Activated CD8-positive, alpha-beta memory T cell treated with anti-CD3 and anti-CD28 coated beads, Interleukin-2, amount 10 ng/mL, durations not matched to agents 7 days and 5 days (primary cell): ENCODE measurements around the gene UBE3C. TPM values are rescaled to one million over a fixed set of nuclear protein-coding genes. Genes with fewer than 3 reads are reported as not detected.
"Not testable (repeated sequence)": the region's sequence is repeated elsewhere in the genome, so short reads cannot be mapped to it uniquely, and the experiment has no call there.

Source experiments
- ATAC-seq: fragments of 150-1000 bp; cut with Tn5 transposase; one replicate; pipeline ENCODE4 v1.10.0; 2021; ENCODE audit warnings: moderate library complexity
- CTCF ChIA-PET: fragments of 350-600 bp; sonication (Branson Sonifier 250); formaldehyde crosslinking; loops from one replicate; lab custom pipeline; 2021; ENCODE audit warnings: antibody characterized with exemption; lab: Charles Lee
- DNase-seq: peaks from one replicate; pipeline ENCODE4 v3.0.0-alpha.2; 2020
- H3K27ac Mint-ChIP-seq: one replicate; pipeline ENCODE4 v1.8.0; 2021; ENCODE audit warnings: mild to moderate bottlenecking, mixed read lengths
- H3K27me3 Mint-ChIP-seq: one replicate; pipeline ENCODE4 v1.8.0; 2021; ENCODE audit warnings: mixed read lengths
- H3K36me3 Mint-ChIP-seq: one replicate; pipeline ENCODE4 v1.8.0; 2021; ENCODE audit warnings: mild to moderate bottlenecking, mixed read lengths
- H3K4me1 Mint-ChIP-seq: one replicate; pipeline ENCODE4 v1.8.0; 2021; ENCODE audit warnings: mixed read lengths
- H3K4me3 Mint-ChIP-seq: one replicate; pipeline ENCODE4 v1.8.0; 2021; ENCODE audit warnings: mild to moderate bottlenecking, moderate library complexity, mixed read lengths
- H3K9me3 Mint-ChIP-seq: one replicate; pipeline ENCODE4 v1.8.0; 2022; ENCODE audit warnings: low read depth, mixed read lengths
- total RNA-seq, 2 experiments: library from RNA; stranded (reverse); gene quantifications; one replicate each; pipeline ENCODE4 v1.2.3, GENCODE V29; 2021

The UBE3C gene
- total RNA-seq, 2 experiments from 2014 or later = 54.8 to 62.1 TPM

- Mint-ChIP-seq H3K4me1 (peaks cover under 1% of the 10 kb centered on the region), H3K27ac (no peak overlapping the region), H3K27me3 (no peaks in the 10 kb centered on the region), H3K4me3 (no peak overlapping the region), H3K9me3 (no peaks in the 10 kb centered on the region), H3K36me3 (peaks cover 18% of the 10 kb centered on the region)
- CTCF ChIA-PET = interaction anchor here (1.0 to 1.9 kb wide), 5 partner anchors 10 to 36 kb away, joined by 3 to 5 read pairs (median 4); no protein-coding TSS in a partner anchor
- ATAC-seq = no peak
- no peak for DNase-seq
These were observed 101.0 kb downstream of the UBE3C start for GRCh38 chr7:157239571-157240270.

DNA sequence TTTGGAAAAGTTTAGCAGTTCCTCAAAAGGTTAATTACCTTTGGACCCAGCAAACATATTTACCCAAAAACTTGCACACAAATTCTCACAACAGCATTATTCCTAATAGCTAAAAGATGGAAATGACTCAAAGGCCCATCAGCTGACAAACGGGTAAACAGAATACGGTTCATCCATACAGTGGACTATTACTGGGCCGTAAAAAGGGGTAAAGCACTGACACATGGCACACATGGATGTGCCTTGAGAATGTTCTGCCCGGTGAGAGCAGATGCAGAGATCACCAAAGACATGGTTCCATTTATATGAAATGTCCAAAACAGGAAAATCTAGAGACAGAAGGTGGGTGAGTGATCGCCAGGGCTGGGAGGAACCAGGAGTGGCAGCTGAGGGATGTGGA is 102.9 kb downstream of the UBE3C start:
- Mint-ChIP-seq H3K4me3 (no peak overlapping the region), H3K27ac (no peak overlapping the region), H3K9me3 (no peaks in the 10 kb centered on the region), H3K36me3 (peaks cover 18% of the 10 kb centered on the region), H3K4me1 (no peaks in the 10 kb centered on the region), H3K27me3 (no peaks in the 10 kb centered on the region)
- ATAC-seq (no peak), DNase-seq (no peak)
- CTCF ChIA-PET = no interaction called here

GRCh38 chr7:157244516-157245294 is 106.0 kb downstream of the UBE3C start:
- H3K36me3 Mint-ChIP-seq = peaks cover 7% of the 10 kb centered on the region
- no peak for ATAC-seq
- CTCF ChIA-PET = interaction anchor here (0.7 kb wide), 1 partner anchor 29 kb away, joined by 3 read pairs; no protein-coding TSS in a partner anchor

GRCh38 chr7:157246052-157246451 is 107.3 kb downstream of the UBE3C start:
- CTCF ChIA-PET = no interaction called here

More at GRCh38 chr7:157244516-157245294, 106.0 kb downstream of the UBE3C start:
- no peak for DNase-seq
- no peaks in the 10 kb centered on the region for H3K9me3 Mint-ChIP-seq
- no peaks in the 10 kb centered on the region for H3K4me1 Mint-ChIP-seq
- no peak overlapping the region for H3K27ac Mint-ChIP-seq
- no peaks in the 10 kb centered on the region for H3K27me3 Mint-ChIP-seq
- no peak overlapping the region for H3K4me3 Mint-ChIP-seq

DNA sequence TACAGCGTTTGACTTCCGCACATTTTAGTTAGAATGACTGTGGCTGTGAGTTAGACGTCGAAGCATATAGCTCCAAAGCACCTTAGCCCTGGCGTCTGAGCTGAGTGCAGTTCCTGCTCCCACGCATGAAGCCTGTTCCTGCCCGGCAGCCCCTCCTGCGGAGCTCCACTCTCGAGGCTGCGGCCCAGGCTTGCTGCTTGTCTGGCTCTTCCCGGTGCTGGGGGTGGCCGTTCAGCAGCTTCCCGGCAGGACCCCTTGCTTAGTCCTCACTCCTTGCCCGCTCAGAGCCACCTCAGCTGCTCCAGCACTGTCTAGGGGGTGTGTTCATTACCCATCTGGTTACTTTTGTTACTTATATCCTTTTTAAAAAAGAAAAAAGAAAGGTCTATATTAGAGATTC is 109.9 kb downstream of the UBE3C start:
- Mint-ChIP-seq H3K27ac (no peak overlapping the region), H3K9me3 (no peaks in the 10 kb centered on the region), H3K4me3 (no peak overlapping the region), H3K4me1 (no peaks in the 10 kb centered on the region), H3K36me3 (peaks cover 2% of the 10 kb centered on the region), H3K27me3 (no peaks in the 10 kb centered on the region)
- no peak for ATAC-seq
- CTCF ChIA-PET = interaction anchor here (0.9 kb wide), 1 partner anchor 25 kb away, joined by 4 read pairs; no protein-coding TSS in a partner anchor
- DNase-seq = no peak

More at GRCh38 chr7:157246052-157246451, 107.3 kb downstream of the UBE3C start:
- DNase-seq (no peak), ATAC-seq (no peak)
- H3K36me3 Mint-ChIP-seq = peaks cover 5% of the 10 kb centered on the region
- no peaks in the 10 kb centered on the region for H3K9me3 Mint-ChIP-seq
- H3K4me3 Mint-ChIP-seq = no peak overlapping the region
- H3K27me3 Mint-ChIP-seq = no peaks in the 10 kb centered on the region
- no peak overlapping the region for H3K27ac Mint-ChIP-seq
- no peaks in the 10 kb centered on the region for H3K4me1 Mint-ChIP-seq

- Mint-ChIP-seq H3K27me3 (no peaks in the 10 kb centered on the region), H3K27ac (no peak overlapping the region), H3K36me3 (peaks cover 5% of the 10 kb centered on the region), H3K9me3 (no peaks in the 10 kb centered on the region), H3K4me1 (no peaks in the 10 kb centered on the region), H3K4me3 (no peak overlapping the region)
- CTCF ChIA-PET = interaction anchor here (0.9 to 2.1 kb wide), 13 partner anchors 10 to 301 kb away, joined by 3 to 9 read pairs (median 4); no protein-coding TSS in a partner anchor
- peak; percentile 63 for DNase-seq
- peak; percentile 76 for ATAC-seq
These were observed 112.0 kb downstream of the UBE3C start for GRCh38 chr7:157250605-157251228.

DNA sequence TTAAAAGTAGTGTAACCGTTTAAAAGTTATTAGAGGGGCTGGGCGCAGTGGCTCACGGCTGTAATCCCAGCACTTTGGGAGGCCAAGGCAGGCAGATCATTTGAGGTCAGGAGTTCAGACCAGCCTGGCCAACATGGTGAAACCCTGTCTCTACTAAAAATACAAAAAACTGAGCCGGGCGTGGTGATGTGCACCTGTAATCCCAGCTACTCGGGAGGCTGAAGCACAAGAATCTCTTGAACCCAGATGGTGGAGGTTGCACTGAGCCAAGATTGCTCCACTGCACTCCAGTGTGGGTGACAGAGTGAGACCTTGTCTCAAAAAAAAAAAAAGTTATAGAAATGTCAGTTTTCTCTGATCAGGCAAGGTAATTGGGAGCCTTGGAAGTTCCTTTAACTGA is 113.1 kb downstream of the UBE3C start:
- H3K27ac Mint-ChIP-seq, H3K4me1 Mint-ChIP-seq, H3K27me3 Mint-ChIP-seq, ATAC-seq, H3K4me3 Mint-ChIP-seq, H3K36me3 Mint-ChIP-seq, H3K9me3 Mint-ChIP-seq: not testable (repeated sequence)
- peak; percentile 4 for DNase-seq
- CTCF ChIA-PET = interaction anchor here (1.0 to 2.1 kb wide), 3 partner anchors 10 to 21 kb away, joined by 3 to 8 read pairs (median 7); no protein-coding TSS in a partner anchor

DNA sequence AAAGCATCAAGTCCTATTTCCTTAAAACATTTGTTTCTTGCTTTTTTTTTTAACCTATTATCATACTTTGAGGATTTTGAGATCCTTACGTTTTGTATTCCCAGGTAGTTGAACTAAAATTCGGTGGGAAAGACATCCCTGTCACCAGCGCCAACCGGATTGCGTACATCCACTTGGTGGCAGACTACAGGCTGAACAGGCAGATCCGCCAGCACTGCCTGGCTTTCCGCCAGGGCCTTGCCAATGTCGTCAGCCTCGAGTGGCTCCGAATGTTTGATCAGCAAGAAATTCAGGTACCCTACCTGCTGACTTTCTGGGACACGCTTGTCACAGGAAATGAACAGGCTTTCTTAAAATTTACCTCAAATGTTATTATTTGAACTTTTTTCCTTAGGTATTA is 115.1 kb downstream of the UBE3C start:
- no peaks in the 10 kb centered on the region for H3K27me3 Mint-ChIP-seq
- CTCF ChIA-PET = interaction anchor here (2.3 kb wide), 1 partner anchor 20 kb away, joined by 7 read pairs; no protein-coding TSS in a partner anchor
- H3K4me3 Mint-ChIP-seq = no peak overlapping the region
- H3K4me1 Mint-ChIP-seq = no peaks in the 10 kb centered on the region
- DNase-seq (peak; percentile 19), ATAC-seq (no peak)
- H3K9me3 Mint-ChIP-seq = no peaks in the 10 kb centered on the region
- H3K27ac Mint-ChIP-seq = no peak overlapping the region
- H3K36me3 Mint-ChIP-seq = peaks cover 22% of the 10 kb centered on the region

GRCh38 chr7:157254781-157255180 is 116.1 kb downstream of the UBE3C start:
- ATAC-seq, H3K27me3 Mint-ChIP-seq, H3K27ac Mint-ChIP-seq, H3K4me3 Mint-ChIP-seq, H3K9me3 Mint-ChIP-seq, H3K4me1 Mint-ChIP-seq: not testable (repeated sequence)
- DNase-seq = peak; percentile 3
- CTCF ChIA-PET = interaction anchor here (2.3 kb wide), 1 partner anchor 19 kb away, joined by 7 read pairs; no protein-coding TSS in a partner anchor
- H3K36me3 Mint-ChIP-seq = peaks cover 25% of the 10 kb centered on the region

DNA sequence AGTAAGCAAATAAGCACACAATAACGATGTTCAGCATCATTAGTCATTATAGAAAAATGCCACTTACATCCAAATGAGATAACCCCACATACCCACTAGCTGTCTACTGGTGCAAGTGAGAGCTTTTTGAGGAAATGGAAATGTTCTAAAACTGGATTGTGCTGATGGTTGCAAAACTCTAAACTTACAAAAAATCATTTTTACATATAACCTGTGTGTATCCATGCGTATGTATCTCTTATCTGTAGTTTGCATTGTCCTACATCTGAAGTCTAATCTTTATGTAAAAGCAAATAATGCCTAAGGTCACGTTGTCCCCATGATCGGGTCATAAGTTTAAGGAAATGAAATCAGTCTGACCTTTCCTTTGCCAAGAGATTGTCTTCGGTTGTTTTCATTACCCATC is 116.5 kb downstream of the UBE3C start:
- H3K9me3 Mint-ChIP-seq = no peaks in the 10 kb centered on the region
- no peaks in the 10 kb centered on the region for H3K4me1 Mint-ChIP-seq

DNA sequence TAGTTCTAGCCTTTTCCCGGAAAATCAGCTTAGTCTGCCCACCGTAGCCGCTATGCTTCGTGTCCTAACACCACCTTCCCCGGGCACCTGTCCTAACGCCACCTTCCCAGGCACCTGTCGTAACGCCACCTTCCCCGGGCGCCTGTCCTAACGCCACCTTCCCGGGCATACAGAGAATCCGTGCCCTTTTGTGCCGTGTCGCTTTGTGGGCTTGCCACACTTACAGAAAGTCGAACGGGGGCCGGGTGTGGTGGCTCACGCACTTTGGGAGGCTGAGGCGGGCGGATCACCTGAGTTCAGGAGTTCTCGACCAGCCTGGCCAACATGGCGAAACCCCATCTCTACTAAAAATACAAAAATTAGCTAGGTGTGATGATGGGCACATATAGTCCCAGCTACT is 124.4 kb downstream of the UBE3C start:
- Mint-ChIP-seq H3K27ac (no peak overlapping the region), H3K9me3 (no peaks in the 10 kb centered on the region), H3K4me3 (no peak overlapping the region), H3K4me1 (no peaks in the 10 kb centered on the region), H3K27me3 (no peaks in the 10 kb centered on the region), H3K36me3 (peaks cover 34% of the 10 kb centered on the region)
- ATAC-seq (no peak), DNase-seq (no peak)
- CTCF ChIA-PET = no interaction called here

More for the DNA sequence above, 116.5 kb downstream of the UBE3C start:
- Mint-ChIP-seq H3K27me3 (no peaks in the 10 kb centered on the region), H3K27ac (no peak overlapping the region), H3K36me3 (peaks cover 29% of the 10 kb centered on the region), H3K4me3 (no peak overlapping the region)
- ATAC-seq (no peak), DNase-seq (no peak)
- CTCF ChIA-PET = interaction anchor here (1.0 to 2.3 kb wide), 2 partner anchors 12 to 19 kb away, joined by 3 to 7 read pairs; no protein-coding TSS in a partner anchor

- CTCF ChIA-PET = no interaction called here
These were observed 126.3 kb downstream of the UBE3C start for GRCh38 chr7:157265051-157265450.

DNA sequence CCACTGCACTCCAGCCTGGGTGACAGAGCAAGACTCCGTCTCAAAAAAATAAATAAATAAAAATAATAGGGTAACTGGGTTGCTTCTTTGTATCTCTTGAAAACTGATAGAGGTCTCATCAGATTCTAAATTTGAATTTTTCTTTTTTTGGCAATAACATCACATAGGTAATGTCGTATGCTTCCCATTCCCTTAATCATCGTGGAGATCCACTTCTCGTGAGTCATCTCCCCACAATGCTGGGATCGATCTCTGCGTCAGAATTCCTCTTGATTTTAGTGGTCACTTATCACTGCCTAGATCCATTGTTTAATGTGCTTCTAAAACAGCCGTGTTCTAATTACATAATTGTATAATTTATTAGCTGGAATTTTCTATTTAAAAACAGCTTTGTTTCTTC is 127.5 kb downstream of the UBE3C start:
- Mint-ChIP-seq H3K4me1 (peaks cover 7% of the 10 kb centered on the region), H3K27me3 (no peaks in the 10 kb centered on the region), H3K4me3 (no peak overlapping the region), H3K36me3 (peaks cover 28% of the 10 kb centered on the region), H3K27ac (no peak overlapping the region), H3K9me3 (no peaks in the 10 kb centered on the region)
- ATAC-seq (no peak), DNase-seq (no peak)
- CTCF ChIA-PET = interaction anchor here (0.6 to 1.3 kb wide), 4 partner anchors 8 to 72 kb away, joined by 3 to 5 read pairs (median 4); no protein-coding TSS in a partner anchor

More at GRCh38 chr7:157265051-157265450, 126.3 kb downstream of the UBE3C start:
- H3K4me3 Mint-ChIP-seq = no peak overlapping the region
- peaks cover 7% of the 10 kb centered on the region for H3K4me1 Mint-ChIP-seq
- no peaks in the 10 kb centered on the region for H3K27me3 Mint-ChIP-seq
- no peak for DNase-seq
- H3K27ac Mint-ChIP-seq = no peak overlapping the region
- no peaks in the 10 kb centered on the region for H3K9me3 Mint-ChIP-seq
- H3K36me3 Mint-ChIP-seq = peaks cover 32% of the 10 kb centered on the region
- ATAC-seq = no peak
